GM20000 (cell line): ENCODE measurements around the gene CDC73.
A peak's percentile ranks its signal among the peaks of the same experiment; 100 is the strongest.
"Not testable (repeated sequence)": the region's sequence is repeated elsewhere in the genome, so short reads cannot be mapped to it uniquely, and the experiment has no call there.

Source experiments
- DNase-seq: peaks from one replicate; pipeline ENCODE4 v3.0.0; 2012; ENCODE audit warnings: low spot score
- CTCF ChIP-seq: IDR thresholded peaks from 2 replicates; pipeline ENCODE4 v1.5.1; 2012; ENCODE audit warnings: mild to moderate bottlenecking, control low read depth; ENCODE audit errors: extremely low read depth, missing control alignments

The CDC73 gene

GRCh38 chr1:193285641-193286040 lies 163.8 kb downstream of the CDC73 start:
- TF ChIP-seq CTCF = no peak
- DNase-seq = no peak

- DNase-seq = not testable (repeated sequence)
Observed at GRCh38 chr1:193288548-193289080, 166.8 kb downstream of the CDC73 start.

- no peak for DNase-seq
- no peak for TF ChIP-seq CTCF
Observed at GRCh38 chr1:193293726-193294125, 171.9 kb downstream of the CDC73 start.

- TF ChIP-seq CTCF = no peak
- peak; percentile 8 for DNase-seq
Observed at GRCh38 chr1:193299038-193299437, 177.2 kb downstream of the CDC73 start.

GRCh38 chr1:193301746-193302145 lies 179.9 kb downstream of the CDC73 start:
- no peak for DNase-seq
- no peak for TF ChIP-seq CTCF

GRCh38 chr1:193303849-193304248 lies 182.0 kb downstream of the CDC73 start:
- DNase-seq = no peak
- TF ChIP-seq CTCF = no peak
